T-helper 17 cell (primary cell): ENCODE data around the gene SART3. TPM values are rescaled to one million over a fixed set of nuclear protein-coding genes. Genes with fewer than 3 reads are reported as not detected.

Experiments
- ATAC-seq: fragments of 150-1000 bp; cut with Tn5 transposase; 2 replicates; pipeline ENCODE4 v1.10.0; 2021; ENCODE audit warnings: mild to moderate bottlenecking, moderate library complexity
- DNase-seq, 3 donors: peaks; one replicate each; pipeline versions ENCODE4 v3.0.0 to v3.0.0-alpha.2; 2020 to 2021
- H3K9me3 ChIP-seq: one replicate; pipeline ENCODE4 v1.7.0; 2013; ENCODE audit warnings: low read length, mild to moderate bottlenecking; ENCODE audit not compliant: control insufficient read depth, poor library complexity, severe bottlenecking
- H3K27ac Mint-ChIP-seq: one replicate; pipeline ENCODE4 v1.8.0; 2022; ENCODE audit warnings: mild to moderate bottlenecking, moderate library complexity, mixed read lengths
- H3K27me3 Mint-ChIP-seq: one replicate; pipeline ENCODE4 v1.8.0; 2022; ENCODE audit warnings: mixed read lengths
- H3K36me3 Mint-ChIP-seq: one replicate; pipeline ENCODE4 v1.8.0; 2022; ENCODE audit warnings: low read depth, mixed read lengths
- H3K4me1 Mint-ChIP-seq: one replicate; pipeline ENCODE4 v1.8.0; 2022; ENCODE audit warnings: mild to moderate bottlenecking, mixed read lengths
- H3K4me3 Mint-ChIP-seq: one replicate; pipeline ENCODE4 v1.8.0; 2022; ENCODE audit warnings: mild to moderate bottlenecking, moderate library complexity, mixed read lengths
- total RNA-seq, 4 donors: library from RNA in 2 of 4; stranded (reverse) in 2 of 4; gene quantifications; one replicate each; pipeline ENCODE4 v1.2.3 and lab custom pipeline; 2022 to 2026

The SART3 gene
- total RNA-seq, 2 donors from 2014 or later, result 85.3 to 107 TPM

GRCh38 chr12:108602976-108603704, 42.2 kb upstream of the SART3 start:
- H3K27ac Mint-ChIP-seq, result no peak overlapping the region
- H3K36me3 Mint-ChIP-seq, result no peaks in the 10 kb centered on the region
- DNase-seq (no peak), ATAC-seq (no peak)
- H3K9me3 ChIP-seq, result no peaks in the 10 kb centered on the region
- no peaks in the 10 kb centered on the region for H3K27me3 Mint-ChIP-seq
- peaks cover 7% of the 10 kb centered on the region for H3K4me1 Mint-ChIP-seq
- no peak overlapping the region for H3K4me3 Mint-ChIP-seq

- Mint-ChIP-seq H3K4me3 (no peak overlapping the region), H3K36me3 (no peaks in the 10 kb centered on the region), H3K27me3 (no peaks in the 10 kb centered on the region), H3K4me1 (peaks cover 8% of the 10 kb centered on the region), H3K27ac (no peak overlapping the region)
- ATAC-seq (no peak), DNase-seq (no peak)
- H3K9me3 ChIP-seq, result no peaks in the 10 kb centered on the region
Observed at GRCh38 chr12:108602209-108602705, 41.3 kb upstream of the SART3 start.

- no peak overlapping the region for H3K4me3 Mint-ChIP-seq
- no peaks in the 10 kb centered on the region for H3K27me3 Mint-ChIP-seq
- ATAC-seq (no peak), DNase-seq (no peak)
- peaks cover 6% of the 10 kb centered on the region for H3K4me1 Mint-ChIP-seq
- no peaks in the 10 kb centered on the region for H3K9me3 ChIP-seq
- no peak overlapping the region for H3K27ac Mint-ChIP-seq
- H3K36me3 Mint-ChIP-seq, result no peaks in the 10 kb centered on the region
Observed at GRCh38 chr12:108600702-108601007, 39.7 kb upstream of the SART3 start.

GRCh38 chr12:108599948-108600701, 39.2 kb upstream of the SART3 start:
- Mint-ChIP-seq H3K36me3 (no peaks in the 10 kb centered on the region), H3K4me3 (no peak overlapping the region), H3K27ac (no peak overlapping the region), H3K27me3 (no peaks in the 10 kb centered on the region), H3K4me1 (peaks cover 3% of the 10 kb centered on the region)
- DNase-seq (no peak), ATAC-seq (no peak)
- no peaks in the 10 kb centered on the region for H3K9me3 ChIP-seq

GRCh38 chr12:108599541-108599940, 38.6 kb upstream of the SART3 start:
- Mint-ChIP-seq H3K4me3 (no peak overlapping the region), H3K4me1 (peaks cover 3% of the 10 kb centered on the region), H3K27me3 (no peaks in the 10 kb centered on the region), H3K27ac (no peak overlapping the region), H3K36me3 (no peaks in the 10 kb centered on the region)
- ATAC-seq, result no peak
- DNase-seq, result no peak
- H3K9me3 ChIP-seq, result no peaks in the 10 kb centered on the region

GRCh38 chr12:108598553-108599250, 37.7 kb upstream of the SART3 start:
- Mint-ChIP-seq H3K27ac (no peak overlapping the region), H3K4me1 (peaks cover 3% of the 10 kb centered on the region), H3K36me3 (no peaks in the 10 kb centered on the region), H3K4me3 (no peak overlapping the region), H3K27me3 (no peaks in the 10 kb centered on the region)
- DNase-seq (no peak), ATAC-seq (no peak)
- H3K9me3 ChIP-seq, result no peaks in the 10 kb centered on the region

- Mint-ChIP-seq H3K4me3 (no peak within 1 kb of the TSS), H3K27ac (no peak within 1 kb of the TSS), H3K36me3 (no peaks in the 10 kb centered on the region), H3K27me3 (no peaks in the 10 kb centered on the region), H3K4me1 (peaks cover 3% of the 10 kb centered on the region)
- no peak for ATAC-seq
- DNase-seq, result no peak
- no peaks in the 10 kb centered on the region for H3K9me3 ChIP-seq
Observed at GRCh38 chr12:108597559-108598471, 36.8 kb upstream of the SART3 start, which contains the start of gene TMEM119. Gene TMEM119, minus strand, starts transcription at chr12:108598084. Its CDS starts 5,701 bp downstream, at chr12:108592383.

- peaks cover 3% of the 10 kb centered on the region for H3K4me1 Mint-ChIP-seq
Observed at GRCh38 chr12:108596854-108597558, 36.0 kb upstream of the SART3 start.

GRCh38 chr12:108595711-108596647, 35.0 kb upstream of the SART3 start:
- no peaks in the 10 kb centered on the region for H3K9me3 ChIP-seq
- H3K27ac Mint-ChIP-seq, result no peak overlapping the region
- no peaks in the 10 kb centered on the region for H3K36me3 Mint-ChIP-seq
- no peaks in the 10 kb centered on the region for H3K27me3 Mint-ChIP-seq
- H3K4me3 Mint-ChIP-seq, result no peak overlapping the region
- no peak for DNase-seq
- peaks cover 5% of the 10 kb centered on the region for H3K4me1 Mint-ChIP-seq
- no peak for ATAC-seq

More at GRCh38 chr12:108596854-108597558, 36.0 kb upstream of the SART3 start:
- DNase-seq (no peak), ATAC-seq (no peak)
- Mint-ChIP-seq H3K4me3 (no peak overlapping the region), H3K27ac (no peak overlapping the region), H3K27me3 (no peaks in the 10 kb centered on the region), H3K36me3 (no peaks in the 10 kb centered on the region)
- no peaks in the 10 kb centered on the region for H3K9me3 ChIP-seq

GRCh38 chr12:108594960-108595710, 34.2 kb upstream of the SART3 start:
- ATAC-seq, result no peak
- no peak overlapping the region for H3K27ac Mint-ChIP-seq

GRCh38 chr12:108594323-108594903, 33.4 kb upstream of the SART3 start:
- H3K9me3 ChIP-seq, result no peaks in the 10 kb centered on the region
- Mint-ChIP-seq H3K4me3 (no peak overlapping the region), H3K27ac (no peak overlapping the region), H3K36me3 (no peaks in the 10 kb centered on the region), H3K27me3 (no peaks in the 10 kb centered on the region), H3K4me1 (peaks cover 6% of the 10 kb centered on the region)
- DNase-seq, result no peak
- no peak for ATAC-seq

More at GRCh38 chr12:108594960-108595710, 34.2 kb upstream of the SART3 start:
- H3K27me3 Mint-ChIP-seq, result no peaks in the 10 kb centered on the region
- H3K36me3 Mint-ChIP-seq, result no peaks in the 10 kb centered on the region
- H3K4me3 Mint-ChIP-seq, result no peak overlapping the region
- H3K4me1 Mint-ChIP-seq, result peaks cover 6% of the 10 kb centered on the region
- H3K9me3 ChIP-seq, result no peaks in the 10 kb centered on the region
- no peak for DNase-seq
